22Rv1 (cell line): Measurements from ENCODE around the gene DLL1.

Experiments
- ZFX ChIP-seq: fragments of 450-650 bp; IDR thresholded peaks from 2 replicates; pipeline ENCODE4 v1.6.1; 2017; ENCODE audit warnings: antibody characterized with exemption, borderline replicate concordance
- TF ChIP-seq, protein P1 (sequence below): fragments of 450-650 bp; IDR thresholded peaks from 2 replicates; pipeline ENCODE4 v1.5.1; 2017; ENCODE audit warnings: mild to moderate bottlenecking

DNA sequence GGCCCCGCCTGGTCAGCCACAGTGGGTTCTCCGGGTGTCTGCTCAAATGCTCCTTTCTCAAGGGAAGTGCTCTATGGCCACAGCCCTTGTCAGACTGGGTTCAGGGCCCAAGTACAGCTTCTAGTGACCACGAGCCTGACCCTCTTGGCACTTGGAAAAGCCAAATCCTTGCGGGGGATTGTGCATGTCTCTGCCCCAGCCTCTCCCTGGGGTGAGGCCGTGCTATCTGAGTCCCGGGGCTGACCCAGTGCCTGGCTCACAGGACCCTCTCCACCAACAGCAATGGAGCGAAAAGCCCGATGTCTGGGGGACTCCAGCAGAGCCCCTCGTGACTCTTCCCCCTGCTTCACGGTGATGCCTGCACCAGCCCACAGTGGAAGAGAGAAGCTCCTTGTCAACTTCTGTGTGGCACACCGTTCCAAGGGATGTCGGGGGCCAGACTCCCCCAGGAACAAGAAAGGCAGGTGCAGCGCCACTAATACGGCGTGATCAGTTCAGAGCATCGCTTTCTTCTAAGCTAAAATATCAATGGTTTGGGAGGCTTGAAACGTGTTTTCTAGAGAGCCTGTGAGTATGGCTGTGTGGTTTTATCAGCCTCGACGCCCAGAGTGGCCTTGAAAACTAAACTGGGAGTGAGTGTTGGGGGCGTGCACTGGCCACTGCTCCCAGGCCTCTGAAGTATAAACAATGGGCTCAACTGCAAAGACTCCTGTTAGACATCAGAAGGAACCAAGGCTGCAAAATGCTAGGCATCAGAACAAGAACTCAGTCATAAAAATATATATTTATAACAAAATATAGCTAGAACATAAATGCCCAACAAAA, 51.9 kb downstream of the DLL1 start:
- TF ChIP-seq, protein P1, sequence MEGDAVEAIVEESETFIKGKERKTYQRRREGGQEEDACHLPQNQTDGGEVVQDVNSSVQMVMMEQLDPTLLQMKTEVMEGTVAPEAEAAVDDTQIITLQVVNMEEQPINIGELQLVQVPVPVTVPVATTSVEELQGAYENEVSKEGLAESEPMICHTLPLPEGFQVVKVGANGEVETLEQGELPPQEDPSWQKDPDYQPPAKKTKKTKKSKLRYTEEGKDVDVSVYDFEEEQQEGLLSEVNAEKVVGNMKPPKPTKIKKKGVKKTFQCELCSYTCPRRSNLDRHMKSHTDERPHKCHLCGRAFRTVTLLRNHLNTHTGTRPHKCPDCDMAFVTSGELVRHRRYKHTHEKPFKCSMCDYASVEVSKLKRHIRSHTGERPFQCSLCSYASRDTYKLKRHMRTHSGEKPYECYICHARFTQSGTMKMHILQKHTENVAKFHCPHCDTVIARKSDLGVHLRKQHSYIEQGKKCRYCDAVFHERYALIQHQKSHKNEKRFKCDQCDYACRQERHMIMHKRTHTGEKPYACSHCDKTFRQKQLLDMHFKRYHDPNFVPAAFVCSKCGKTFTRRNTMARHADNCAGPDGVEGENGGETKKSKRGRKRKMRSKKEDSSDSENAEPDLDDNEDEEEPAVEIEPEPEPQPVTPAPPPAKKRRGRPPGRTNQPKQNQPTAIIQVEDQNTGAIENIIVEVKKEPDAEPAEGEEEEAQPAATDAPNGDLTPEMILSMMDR, result no peak
- no peak for TF ChIP-seq ZFX
